Muscle of arm (tissue), 12 donors: ENCODE results near the gene RFXANK. TPM values are rescaled to one million over a fixed set of nuclear protein-coding genes. Genes with fewer than 3 reads are reported as not detected.
"Not testable (repeated sequence)": the region's sequence is repeated elsewhere in the genome, so short reads cannot be mapped to it uniquely, and the experiment has no call there.

Source experiments
- DNase-seq: peaks from one replicate; pipeline ENCODE4 v3.0.0-alpha.2; 2013
- polyA plus RNA-seq, 12 donors: library from polyadenylated mRNA; unstranded; fragments of 120-200 nt; gene quantifications; one replicate each; pipeline ENCODE4 v1.2.1, GENCODE V29; 2013; ENCODE audit not compliant: insufficient read length in 12 of 12

RFXANK gene
- polyA plus RNA-seq, 12 donors = 44.3 to 143 (median 52.1) TPM; not detected in 1

DNA sequence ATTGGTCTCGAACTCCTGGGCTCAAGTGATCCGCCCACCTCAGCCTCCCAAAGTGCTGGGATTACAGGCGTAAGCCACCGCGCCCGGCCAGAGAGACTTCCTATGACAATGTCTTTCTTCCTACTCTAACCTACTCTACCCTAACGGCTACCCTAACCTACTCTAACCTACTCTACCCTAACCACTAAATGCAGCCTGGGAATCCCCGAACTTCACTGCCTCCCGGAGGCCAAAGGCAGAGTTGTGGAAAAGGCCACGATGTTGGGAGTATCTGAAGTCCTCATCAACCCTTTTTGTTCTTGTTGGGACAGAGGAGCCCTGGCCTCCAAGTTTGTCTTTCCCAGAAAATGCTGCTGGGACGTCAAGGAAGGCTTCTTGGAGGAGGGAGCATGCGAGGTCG is 12.1 kb downstream of the RFXANK start:
- no peak for DNase-seq

GRCh38 chr19:19205416-19206410 is 13.7 kb downstream of the RFXANK start:
- no peak for DNase-seq

- no peak for DNase-seq
These were observed 14.9 kb downstream of the RFXANK start for GRCh38 chr19:19206938-19207337.

- DNase-seq = no peak
These were observed 15.8 kb downstream of the RFXANK start for GRCh38 chr19:19207637-19208572.

DNA sequence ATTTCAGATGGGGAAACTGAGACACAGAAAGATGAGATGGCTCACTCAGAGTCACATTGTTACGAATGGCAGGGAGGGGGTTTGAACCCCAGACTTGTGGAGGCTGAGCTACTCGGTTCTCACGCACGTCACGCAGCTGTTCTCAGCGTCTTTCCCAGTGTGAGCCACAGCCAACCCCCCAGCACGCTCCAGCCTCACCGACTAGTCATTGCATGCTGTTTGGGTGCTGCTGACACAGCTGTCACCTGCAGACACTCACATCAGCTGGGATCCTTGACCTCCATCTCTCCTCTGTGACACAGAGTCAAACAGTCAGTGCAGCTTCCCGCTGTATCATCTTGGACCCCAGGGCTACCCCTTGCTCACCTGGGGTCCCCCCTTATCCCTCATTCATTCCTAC is 17.3 kb downstream of the RFXANK start:
- DNase-seq = no peak

DNA sequence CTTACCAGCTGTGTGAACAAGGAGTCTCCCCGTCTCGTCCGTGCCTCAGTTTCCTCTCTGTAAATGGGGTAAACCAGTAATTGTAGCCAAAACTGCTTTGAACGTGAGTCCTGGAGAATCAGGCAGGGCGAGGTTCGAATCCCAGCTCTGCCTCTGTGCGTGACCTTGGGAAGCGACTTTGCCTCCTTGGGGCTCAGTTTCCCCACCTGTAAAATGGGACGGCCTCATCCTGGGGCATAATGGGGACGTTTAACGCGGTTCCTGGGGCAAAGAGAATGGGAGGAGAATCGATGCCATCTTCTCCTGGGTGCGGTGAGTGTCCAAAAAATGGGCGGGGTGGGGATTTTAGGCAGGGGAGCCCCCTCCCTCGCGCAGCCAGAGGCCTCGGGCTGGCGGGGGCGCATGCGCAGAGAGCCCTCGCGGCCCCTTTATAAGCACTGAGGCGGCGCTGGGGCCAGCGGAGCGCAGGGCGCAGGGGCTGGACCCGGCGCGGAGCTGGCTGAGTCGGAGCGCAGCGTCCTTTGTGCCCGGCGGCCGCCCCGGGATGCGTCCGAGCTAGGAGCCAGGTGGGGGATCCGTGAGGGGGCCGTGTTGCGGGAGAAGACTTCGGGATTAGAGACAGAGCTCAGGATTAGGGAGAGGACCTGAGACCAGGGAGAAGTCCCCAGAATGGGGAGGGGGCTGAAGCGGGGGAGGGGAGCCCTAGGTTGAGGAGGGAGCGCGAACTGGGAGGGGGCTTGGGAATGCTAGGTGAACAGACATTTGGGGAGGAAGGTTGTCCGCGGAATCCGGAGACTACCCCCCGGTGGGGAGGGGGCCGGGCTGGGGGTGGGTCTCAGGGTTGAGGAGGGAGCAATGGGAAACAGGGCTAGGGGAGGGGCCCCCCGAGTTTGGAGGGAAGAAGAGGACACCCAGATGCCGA is 19.7 kb downstream of the RFXANK start, which contains the start of gene NCAN:
NCAN (plus strand) TSS at position 460 of the 922 bp plus-strand sequence. CDS start 4,996 bp downstream, outside the sequence.
- DNase-seq = no peak

DNA sequence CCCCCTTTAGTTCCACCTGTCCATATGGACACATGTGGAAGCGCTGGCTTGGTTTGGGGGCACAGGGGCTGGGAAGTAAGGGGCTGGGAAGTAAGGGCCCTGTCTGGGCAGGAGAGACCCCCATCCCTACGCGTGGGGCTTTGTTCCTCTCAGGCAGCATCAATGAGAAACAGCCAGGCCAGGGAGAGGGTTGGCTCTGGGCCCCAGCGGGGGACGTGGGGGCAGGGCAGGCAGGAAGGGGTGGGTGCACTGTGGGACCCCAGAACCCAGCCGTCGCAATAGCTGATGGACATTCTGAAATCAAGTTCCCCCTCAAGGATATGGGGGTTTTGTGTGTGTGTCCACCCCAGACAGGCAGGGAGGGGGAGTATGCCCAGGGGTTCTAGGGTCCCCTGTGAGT is 20.9 kb downstream of the RFXANK start:
- DNase-seq = no peak

DNA sequence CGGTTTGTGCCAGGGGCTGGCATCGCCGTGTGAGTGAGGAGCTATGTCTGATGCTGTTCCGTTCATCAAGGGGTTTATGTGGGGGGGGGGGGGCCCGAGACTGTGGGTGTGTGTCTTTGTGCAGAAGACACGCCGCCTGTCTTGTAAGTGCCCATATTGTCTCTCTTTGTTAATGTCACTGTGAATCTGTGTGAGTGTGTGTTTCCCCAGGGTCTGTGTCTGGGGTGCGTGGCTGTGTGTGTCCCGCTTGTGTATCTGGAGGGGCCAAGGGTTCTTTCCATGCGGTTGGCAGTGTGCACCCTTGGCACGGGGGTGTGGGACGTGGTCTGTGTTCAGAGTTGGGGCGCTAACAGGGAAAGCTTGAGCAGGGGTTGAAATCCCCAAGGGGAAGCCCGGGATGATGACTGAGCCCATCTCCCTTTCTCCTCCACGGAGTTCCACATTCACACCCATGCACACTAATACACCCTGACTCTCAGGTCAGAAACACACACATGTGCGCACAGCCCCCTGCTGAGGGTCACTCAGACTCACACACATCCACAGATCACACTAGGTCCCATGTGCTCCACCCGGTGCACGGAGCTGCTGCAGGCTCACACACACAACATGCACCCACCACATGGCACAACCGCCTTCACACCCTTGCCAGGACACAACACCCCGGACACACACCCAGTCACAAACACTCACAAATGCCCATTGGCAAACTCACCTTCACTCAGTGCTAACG is 21.5 kb downstream of the RFXANK start:
- no peak for DNase-seq

- no peak for DNase-seq
These were observed 22.1 kb downstream of the RFXANK start for GRCh38 chr19:19214159-19214490.

DNA sequence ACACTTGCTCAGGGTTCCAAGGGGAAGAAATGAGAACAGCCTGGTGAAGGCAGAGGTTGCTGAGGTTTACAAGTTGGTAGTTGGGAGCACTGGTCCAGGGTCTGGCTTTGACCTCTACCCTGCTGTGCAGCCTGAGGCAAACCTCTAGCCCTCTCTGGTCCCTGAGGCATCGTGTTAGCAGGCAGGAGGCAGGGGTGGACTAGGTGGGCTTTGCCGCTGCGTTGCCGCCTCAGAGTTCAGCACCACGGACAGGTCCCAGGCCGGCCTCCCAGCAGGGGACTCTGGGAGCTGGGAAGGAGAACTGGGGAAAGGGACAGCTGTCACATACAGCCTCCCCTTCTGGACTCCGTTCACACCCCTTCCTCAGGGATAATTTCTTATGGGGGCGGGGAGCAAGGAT is 22.8 kb downstream of the RFXANK start:
- DNase-seq = peak; percentile 60

GRCh38 chr19:19215792-19216191 is 23.7 kb downstream of the RFXANK start:
- DNase-seq = no peak

GRCh38 chr19:19217099-19217498 is 25.0 kb downstream of the RFXANK start:
- DNase-seq = no peak

DNA sequence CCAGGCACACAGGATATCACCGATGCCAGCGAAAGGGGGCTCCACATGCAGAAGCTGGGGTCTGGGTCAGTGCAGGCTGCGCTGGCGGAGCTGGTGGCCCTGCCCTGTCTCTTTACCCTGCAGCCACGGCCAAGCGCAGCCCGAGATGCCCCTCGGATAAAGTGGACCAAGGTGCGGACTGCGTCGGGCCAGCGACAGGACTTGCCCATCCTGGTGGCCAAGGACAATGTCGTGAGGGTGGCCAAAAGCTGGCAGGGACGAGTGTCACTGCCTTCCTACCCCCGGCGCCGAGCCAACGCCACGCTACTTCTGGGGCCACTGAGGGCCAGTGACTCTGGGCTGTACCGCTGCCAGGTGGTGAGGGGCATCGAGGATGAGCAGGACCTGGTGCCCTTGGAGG is 26.9 kb downstream of the RFXANK start:
- no peak for DNase-seq

GRCh38 chr19:19221000-19221399 is 28.9 kb downstream of the RFXANK start:
- DNase-seq = not testable (repeated sequence)

- no peak for DNase-seq
These were observed 31.0 kb downstream of the RFXANK start for GRCh38 chr19:19223060-19223459.

GRCh38 chr19:19223636-19224035 is 31.6 kb downstream of the RFXANK start:
- no peak for DNase-seq

DNA sequence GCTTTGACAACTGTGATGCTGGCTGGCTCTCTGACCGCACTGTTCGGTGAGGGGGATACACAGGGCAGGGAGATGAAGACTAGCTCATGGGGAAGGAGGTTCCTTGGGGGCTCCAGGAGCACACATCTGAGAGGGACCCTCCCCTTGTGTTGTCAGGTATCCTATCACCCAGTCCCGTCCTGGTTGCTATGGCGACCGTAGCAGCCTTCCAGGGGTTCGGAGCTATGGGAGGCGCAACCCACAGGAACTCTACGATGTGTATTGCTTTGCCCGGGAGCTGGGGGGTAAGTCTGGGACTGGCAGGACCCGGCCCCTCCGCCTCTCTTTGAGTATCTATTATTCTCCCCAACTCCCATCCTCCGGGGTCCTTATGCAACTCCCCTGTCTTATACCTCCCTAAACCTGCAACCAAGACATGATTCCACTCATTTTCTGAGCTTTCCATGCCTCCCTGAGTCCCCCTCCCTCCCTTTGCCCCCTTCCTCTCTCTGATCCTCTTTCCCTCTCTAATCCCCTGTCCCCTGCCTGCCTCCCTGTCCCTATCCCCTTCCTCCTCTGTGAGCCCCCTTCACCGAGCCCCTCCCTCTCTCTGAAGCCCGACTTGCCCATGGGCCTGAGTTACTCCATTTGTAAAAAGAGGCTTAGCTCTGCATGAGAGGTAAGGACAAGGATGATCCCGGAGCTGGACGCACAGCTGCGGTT is 32.2 kb downstream of the RFXANK start:
- DNase-seq = no peak

GRCh38 chr19:19224852-19225494 is 32.9 kb downstream of the RFXANK start:
- DNase-seq = peak; percentile 19

DNA sequence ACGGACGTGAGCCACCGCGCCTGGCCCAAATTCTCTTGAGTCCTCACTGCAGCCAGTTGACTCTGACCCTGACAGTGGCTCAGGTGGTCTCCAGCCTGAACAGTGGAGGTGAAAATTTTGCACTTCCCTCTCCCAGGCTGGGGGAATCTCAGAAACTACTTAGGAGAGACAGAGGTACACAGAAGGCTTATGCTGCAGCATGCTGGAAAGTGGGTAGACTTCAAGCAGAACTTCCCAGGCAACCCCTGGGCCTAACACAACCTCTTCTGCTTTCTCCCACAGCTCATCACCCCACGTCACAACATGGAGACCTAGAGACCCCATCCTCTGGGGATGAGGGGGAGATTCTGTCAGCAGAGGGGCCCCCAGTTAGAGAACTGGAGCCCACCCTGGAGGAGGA is 34.1 kb downstream of the RFXANK start:
- no peak for DNase-seq
